Measurements from ENCODE around the gene VMA21. TPM values are rescaled to one million over a fixed set of nuclear protein-coding genes. Genes with fewer than 3 reads are reported as not detected.

Gene VMA21
- total and polyA plus RNA-seq, 12 donors, result 4.3 to 26.6 (median 22.0) TPM

DNA sequence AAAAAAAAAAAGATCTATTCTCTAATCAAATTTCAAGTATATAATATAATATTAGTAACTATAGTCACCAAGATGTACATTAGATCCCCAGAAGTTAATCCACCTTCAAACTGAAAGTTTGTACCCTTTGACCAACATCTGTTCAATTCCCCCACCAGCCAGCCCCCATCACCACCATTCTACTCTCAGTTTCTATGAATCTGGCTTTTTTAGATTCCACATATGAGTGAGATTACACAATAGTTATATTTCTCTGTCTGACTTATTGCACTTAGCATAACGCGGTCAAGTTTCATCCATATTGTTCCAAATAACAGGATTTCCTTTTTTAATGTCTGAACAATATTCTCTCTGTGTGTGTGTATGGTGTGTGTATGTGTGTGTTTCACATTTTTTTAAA, 33.7 kb upstream of the VMA21 start:
- WGBS, 2 donors, result 71 to 74% methylated on average over 2 of the region's 2 CpGs
- H3K4me3 ChIP-seq, result no peak overlapping the region
- H3K27me3 ChIP-seq, result peaks cover 0 to 25% (median 0%) of the 10 kb centered on the region in 7 donors
- TF ChIP-seq, protein P1, sequence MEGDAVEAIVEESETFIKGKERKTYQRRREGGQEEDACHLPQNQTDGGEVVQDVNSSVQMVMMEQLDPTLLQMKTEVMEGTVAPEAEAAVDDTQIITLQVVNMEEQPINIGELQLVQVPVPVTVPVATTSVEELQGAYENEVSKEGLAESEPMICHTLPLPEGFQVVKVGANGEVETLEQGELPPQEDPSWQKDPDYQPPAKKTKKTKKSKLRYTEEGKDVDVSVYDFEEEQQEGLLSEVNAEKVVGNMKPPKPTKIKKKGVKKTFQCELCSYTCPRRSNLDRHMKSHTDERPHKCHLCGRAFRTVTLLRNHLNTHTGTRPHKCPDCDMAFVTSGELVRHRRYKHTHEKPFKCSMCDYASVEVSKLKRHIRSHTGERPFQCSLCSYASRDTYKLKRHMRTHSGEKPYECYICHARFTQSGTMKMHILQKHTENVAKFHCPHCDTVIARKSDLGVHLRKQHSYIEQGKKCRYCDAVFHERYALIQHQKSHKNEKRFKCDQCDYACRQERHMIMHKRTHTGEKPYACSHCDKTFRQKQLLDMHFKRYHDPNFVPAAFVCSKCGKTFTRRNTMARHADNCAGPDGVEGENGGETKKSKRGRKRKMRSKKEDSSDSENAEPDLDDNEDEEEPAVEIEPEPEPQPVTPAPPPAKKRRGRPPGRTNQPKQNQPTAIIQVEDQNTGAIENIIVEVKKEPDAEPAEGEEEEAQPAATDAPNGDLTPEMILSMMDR (IDR thresholded peaks at IDR 0.05), result no peak
- H3K9me3 ChIP-seq, result no peaks in the 10 kb centered on the region
- no peak for DNase-seq
- ATAC-seq, result no peak
- intact Hi-C loops (cut with DNase I), result loop anchor here in 4 of 10 donors (10.0 kb wide), 2 partner anchors 209 to 321 kb away; no protein-coding TSS in a partner anchor
- no peak overlapping the region for H3K27ac ChIP-seq
- no peaks in the 10 kb centered on the region for H3K36me3 ChIP-seq
- no peaks in the 10 kb centered on the region for H3K4me1 ChIP-seq

DNA sequence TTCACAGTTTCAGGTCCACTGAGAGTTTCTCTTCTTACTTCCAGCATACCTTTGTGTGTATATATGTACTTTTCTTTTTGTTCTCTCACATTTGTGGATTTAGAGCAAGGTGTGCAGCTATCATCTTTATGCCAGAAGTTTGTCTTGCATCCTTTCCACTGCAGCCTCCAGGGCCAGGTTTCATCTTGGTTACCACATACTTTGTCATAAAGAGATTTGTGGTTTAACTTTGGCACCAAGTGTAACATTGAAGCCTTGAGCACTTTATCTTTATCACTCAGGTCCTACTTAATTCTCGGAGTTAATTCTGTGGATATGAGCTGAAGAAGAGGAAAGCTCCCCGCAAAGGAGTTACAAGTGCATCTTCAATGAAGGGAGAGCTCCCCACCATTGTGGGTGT, 31.4 kb upstream of the VMA21 start:
- H3K27ac ChIP-seq, result no peak overlapping the region
- no peaks in the 10 kb centered on the region for H3K9me3 ChIP-seq
- intact Hi-C loops (cut with DNase I), result loop anchor here in 4 of 10 donors (10.0 kb wide), 2 partner anchors 211 to 319 kb away; no protein-coding TSS in a partner anchor
- H3K36me3 ChIP-seq, result no peaks in the 10 kb centered on the region
- peaks cover 0 to 14% (median 0%) of the 10 kb centered on the region in 7 donors for H3K27me3 ChIP-seq
- WGBS, 2 donors, result 75 to 77% methylated on average over 2 of the region's 2 CpGs
- ATAC-seq (no peak), DNase-seq (no peak)
- TF ChIP-seq, protein P1 (IDR thresholded peaks at IDR 0.05), result no peak
- no peaks in the 10 kb centered on the region for H3K4me1 ChIP-seq
- no peak overlapping the region for H3K4me3 ChIP-seq

DNA sequence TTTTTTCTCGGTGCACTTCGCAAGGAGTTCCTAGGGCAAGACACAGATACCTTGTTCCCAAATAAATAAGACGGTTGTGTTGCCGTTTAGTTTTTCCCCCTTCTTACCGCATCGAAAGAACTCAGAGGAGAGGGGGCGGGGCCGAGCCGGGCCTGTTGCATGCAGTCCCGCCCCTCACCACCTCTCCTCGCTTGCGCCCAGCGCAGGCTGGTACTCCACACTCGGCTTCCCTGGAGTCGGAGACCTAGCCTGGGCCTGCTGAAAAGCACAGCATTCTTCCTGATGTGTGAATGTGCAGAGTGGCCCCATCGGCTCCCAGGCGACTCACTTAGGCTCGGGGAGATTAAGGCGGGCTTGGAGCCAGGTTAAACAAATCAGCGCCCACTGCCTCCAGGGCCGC, 26.1 kb upstream of the VMA21 start:
- peaks cover 0 to 32% (median 0%) of the 10 kb centered on the region in 7 donors for H3K27me3 ChIP-seq
- no peak overlapping the region for H3K4me3 ChIP-seq
- intact Hi-C loops (cut with DNase I), result no loop called here
- no peak overlapping the region for H3K27ac ChIP-seq
- H3K4me1 ChIP-seq, result no peaks in the 10 kb centered on the region
- TF ChIP-seq, protein P1 (IDR thresholded peaks at IDR 0.05), result no peak
- H3K9me3 ChIP-seq, result no peaks in the 10 kb centered on the region
- WGBS, 2 donors, result 12 to 19% methylated on average over 16 to 21 of the region's 21 CpGs
- H3K36me3 ChIP-seq, result no peaks in the 10 kb centered on the region
- ATAC-seq, result peak in 1 of 8 donors; percentile 48
- DNase-seq, result peak in 1 of 2 donors; percentile 12

DNA sequence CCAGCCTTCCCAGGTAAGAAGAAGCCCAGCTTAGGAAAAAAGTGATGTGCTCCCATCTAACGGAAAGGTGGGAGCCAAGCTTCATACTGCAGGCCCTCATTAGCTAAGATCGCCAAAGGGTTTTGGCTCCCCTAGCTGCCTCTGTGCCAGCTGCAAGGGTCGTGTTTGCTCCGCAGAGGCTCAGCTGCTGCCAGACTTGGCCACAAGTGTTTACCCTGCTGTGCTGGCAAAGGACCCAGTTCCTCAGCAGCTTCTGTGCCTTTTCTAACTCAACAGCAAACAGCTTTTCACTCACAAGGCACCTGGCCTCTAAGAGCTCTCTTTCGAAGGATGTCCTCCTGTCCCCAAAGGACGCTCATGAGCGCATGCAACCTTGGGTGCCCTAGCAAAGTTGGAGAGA, 12.2 kb upstream of the VMA21 start:
- TF ChIP-seq, protein P1 (IDR thresholded peaks at IDR 0.05), result no peak
- ATAC-seq (no peak), DNase-seq (no peak)
- WGBS, 2 donors, result 45 to 46% methylated on average over 7 of the region's 7 CpGs
- Histone ChIP-seq H3K9me3 (no peaks in the 10 kb centered on the region), H3K27ac (no peak overlapping the region), H3K4me1 (no peaks in the 10 kb centered on the region), H3K4me3 (no peak overlapping the region), H3K27me3 (peaks cover 0 to 5% (median 0%) of the 10 kb centered on the region in 7 donors), H3K36me3 (no peaks in the 10 kb centered on the region)
- intact Hi-C loops (cut with DNase I), result no loop called here

Measured in heart right ventricle (tissue), 16 donors.